Large intestine (tissue), 3 donors: Measurements from ENCODE around the gene ITPKB. TPM values are rescaled to one million over a fixed set of nuclear protein-coding genes. Genes with fewer than 3 reads are reported as not detected.

Source experiments
- DNase-seq, 2 donors: peaks; one replicate each; pipeline versions ENCODE4 v3.0.0 to v3.0.0-alpha.2; 2013
- H3K27ac ChIP-seq: one replicate; pipeline ENCODE4 v1.5.1; 2013; ENCODE audit warnings: low read length
- H3K27me3 ChIP-seq: 2 replicates; pipeline ENCODE4 v1.6.1; 2013; ENCODE audit warnings: low read length; ENCODE audit not compliant: control insufficient read depth, insufficient read depth
- H3K36me3 ChIP-seq: 2 replicates; pipeline ENCODE4 v1.6.1; 2013; ENCODE audit warnings: low read length; ENCODE audit not compliant: control insufficient read depth, insufficient read depth
- H3K4me1 ChIP-seq: one replicate; pipeline ENCODE4 v1.6.1; 2013; ENCODE audit warnings: low read length; ENCODE audit not compliant: control insufficient read depth, insufficient read depth
- H3K4me3 ChIP-seq: one replicate; pipeline ENCODE4 v1.5.1; 2013; ENCODE audit warnings: low read length
- H3K9me3 ChIP-seq: one replicate; pipeline ENCODE4 v1.6.1; 2013; ENCODE audit warnings: mild to moderate bottlenecking, low read depth, low read length, moderate library complexity; ENCODE audit not compliant: control insufficient read depth
- WGBS: methylation state at CpG from one replicate; pipeline ENCODE4 v1.1.5; 2013; ENCODE audit warnings: low lambda C conversion rate; ENCODE audit not compliant: insufficient coverage; 5-methylcytosine and 5-hydroxymethylcytosine counted together
- polyA plus RNA-seq: library from polyadenylated mRNA; unstranded; fragments of 120-200 nt; gene quantifications from one replicate; pipeline ENCODE4 v1.2.1, GENCODE V29; 2013

Gene ITPKB
- polyA plus RNA-seq, 1 donor: 13.0 TPM

GRCh38 chr1:226677027-226678020 is 61.8 kb downstream of the ITPKB start:
- Histone ChIP-seq H3K27me3 (no peaks in the 10 kb centered on the region), H3K4me1 (peaks cover 14% of the 10 kb centered on the region), H3K9me3 (no peaks in the 10 kb centered on the region), H3K36me3 (no peaks in the 10 kb centered on the region), H3K4me3 (no peak overlapping the region), H3K27ac (peak overlapping the region; percentile 37)
- peak in 1 of 2 donors; percentile 24 for DNase-seq
- WGBS: 93% methylated on average over 3 of the region's 13 CpGs

GRCh38 chr1:226676381-226676780 is 62.7 kb downstream of the ITPKB start:
- no peak for DNase-seq
- Histone ChIP-seq H3K27ac (peak overlapping the region; percentile 8), H3K36me3 (no peaks in the 10 kb centered on the region), H3K4me1 (peaks cover 14% of the 10 kb centered on the region), H3K27me3 (no peaks in the 10 kb centered on the region), H3K9me3 (no peaks in the 10 kb centered on the region), H3K4me3 (no peak overlapping the region)
- 88% methylated on average over 3 of the region's 5 CpGs for WGBS

GRCh38 chr1:226675715-226676357 is 63.2 kb downstream of the ITPKB start:
- Histone ChIP-seq H3K4me3 (no peak overlapping the region), H3K27ac (peak overlapping the region; percentile 35), H3K27me3 (no peaks in the 10 kb centered on the region), H3K36me3 (no peaks in the 10 kb centered on the region), H3K4me1 (peaks cover 14% of the 10 kb centered on the region), H3K9me3 (no peaks in the 10 kb centered on the region)
- DNase-seq: no peak
- WGBS: no CpG with 5 or more reads among the region's 7 CpGs

GRCh38 chr1:226674892-226675714 is 64.0 kb downstream of the ITPKB start:
- DNase-seq: peak in 1 of 2 donors; percentile 44
- no CpG with 5 or more reads among the region's 17 CpGs for WGBS
- Histone ChIP-seq H3K36me3 (no peaks in the 10 kb centered on the region), H3K4me3 (no peak overlapping the region), H3K27ac (peak overlapping the region; percentile 35), H3K9me3 (no peaks in the 10 kb centered on the region), H3K4me1 (peaks cover 8% of the 10 kb centered on the region), H3K27me3 (no peaks in the 10 kb centered on the region)

GRCh38 chr1:226672339-226672762 is 66.7 kb downstream of the ITPKB start:
- Histone ChIP-seq H3K27me3 (no peaks in the 10 kb centered on the region), H3K36me3 (no peaks in the 10 kb centered on the region), H3K27ac (peak overlapping the region; percentile 72), H3K4me3 (no peak overlapping the region), H3K4me1 (peaks cover 5% of the 10 kb centered on the region), H3K9me3 (no peaks in the 10 kb centered on the region)
- DNase-seq: peak in 1 of 2 donors; percentile 83
- WGBS: no CpG with 5 or more reads among the region's 4 CpGs

- Histone ChIP-seq H3K9me3 (no peaks in the 10 kb centered on the region), H3K4me1 (peaks cover 5% of the 10 kb centered on the region), H3K4me3 (no peak overlapping the region), H3K36me3 (no peaks in the 10 kb centered on the region), H3K27ac (no peak overlapping the region), H3K27me3 (no peaks in the 10 kb centered on the region)
- WGBS: no CpG with 5 or more reads among the region's 5 CpGs
- no peak for DNase-seq
Observed at GRCh38 chr1:226671277-226671676, 67.8 kb downstream of the ITPKB start.

- peaks cover 5% of the 10 kb centered on the region for H3K4me1 ChIP-seq
- H3K4me3 ChIP-seq: no peak overlapping the region
- WGBS: 95% methylated on average over 2 of the region's 7 CpGs
- H3K27ac ChIP-seq: no peak overlapping the region
- H3K27me3 ChIP-seq: no peaks in the 10 kb centered on the region
- no peaks in the 10 kb centered on the region for H3K9me3 ChIP-seq
- H3K36me3 ChIP-seq: no peaks in the 10 kb centered on the region
- DNase-seq: no peak
Observed at GRCh38 chr1:226670073-226670472, 69.0 kb downstream of the ITPKB start.

GRCh38 chr1:226668173-226668560 is 70.9 kb downstream of the ITPKB start:
- no peaks in the 10 kb centered on the region for H3K27me3 ChIP-seq
- no peak overlapping the region for H3K4me3 ChIP-seq
- H3K27ac ChIP-seq: no peak overlapping the region
- no peak for DNase-seq
- WGBS: no CpG with 5 or more reads among the region's 5 CpGs
- H3K4me1 ChIP-seq: peaks cover 15% of the 10 kb centered on the region
- no peaks in the 10 kb centered on the region for H3K36me3 ChIP-seq
- H3K9me3 ChIP-seq: no peaks in the 10 kb centered on the region

GRCh38 chr1:226666692-226667091 is 72.4 kb downstream of the ITPKB start:
- Histone ChIP-seq H3K4me3 (no peak overlapping the region), H3K9me3 (no peaks in the 10 kb centered on the region), H3K36me3 (no peaks in the 10 kb centered on the region), H3K4me1 (peaks cover 22% of the 10 kb centered on the region), H3K27ac (no peak overlapping the region), H3K27me3 (no peaks in the 10 kb centered on the region)
- WGBS: 100% methylated on average over 2 of the region's 4 CpGs
- DNase-seq: no peak

- Histone ChIP-seq H3K36me3 (no peaks in the 10 kb centered on the region), H3K4me3 (no peak overlapping the region), H3K27me3 (no peaks in the 10 kb centered on the region), H3K4me1 (peaks cover 27% of the 10 kb centered on the region), H3K27ac (no peak overlapping the region), H3K9me3 (no peaks in the 10 kb centered on the region)
- no peak for DNase-seq
- WGBS: no CpG with 5 or more reads among the region's 6 CpGs
Observed at GRCh38 chr1:226666164-226666506, 72.9 kb downstream of the ITPKB start.
